Measurements from ENCODE around the gene TTN. TPM values are rescaled to one million over a fixed set of nuclear protein-coding genes. Genes with fewer than 3 reads are reported as not detected.

TTN gene
- total RNA-seq, 2 experiments from 2014 or later, result 0.02 to 0.19 TPM

DNA sequence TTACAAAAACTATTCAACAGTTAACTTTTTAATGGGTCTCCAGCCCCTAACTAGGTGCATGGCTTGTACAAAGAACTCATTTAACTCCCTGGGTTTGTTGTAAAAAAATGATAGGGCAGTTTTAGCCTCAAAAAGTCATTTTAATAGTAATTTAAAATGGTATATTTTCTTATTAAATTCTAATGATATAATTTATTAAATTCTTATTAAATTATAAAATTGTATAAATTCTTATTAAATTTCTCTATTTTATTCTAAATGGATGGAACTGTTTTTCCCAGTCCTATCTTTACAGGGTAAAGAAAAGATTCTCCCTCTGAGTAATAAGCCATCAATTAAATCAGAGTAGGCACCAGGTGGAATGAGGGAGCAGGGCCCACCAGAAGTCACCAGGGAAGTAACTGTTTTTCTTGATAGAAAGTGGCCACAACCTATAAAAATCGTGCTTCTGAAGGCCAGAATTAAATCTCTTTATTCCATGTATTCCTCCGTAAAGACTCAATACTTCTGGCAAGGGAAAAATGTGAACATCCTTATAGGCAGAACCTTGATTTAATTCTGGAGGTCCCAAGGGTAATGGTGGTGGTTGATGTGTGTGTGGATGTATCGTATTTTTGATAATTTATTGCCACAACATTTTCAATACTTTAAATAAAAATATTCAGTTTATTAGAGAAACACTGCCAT is 329.6 kb downstream of the TTN start:
- no TSS peak for BruUV-seq (replicated peaks)
- ChIA-PET POLR2A (no interaction called here), CTCF (ENCODE audit: unreplicated experiment) (no interaction called here)
- H3K9me2 ChIP-seq (ENCODE audit: insufficient read depth, low read length), result no peaks in the 10 kb centered on the region
- peak overlapping the region; percentile 97 for H3K4me2 ChIP-seq (ENCODE audit: low read length)
- peaks cover 13% of the 10 kb centered on the region; the same call in 1 of the 2 replicates for H4K20me1 ChIP-seq (ENCODE audit: insufficient read depth, low read length)
- no peak for TF ChIP-seq EZH2phosphoT487 (IDR thresholded peaks at IDR 0.05; ENCODE audit: borderline replicate concordance, low read depth, low read length)
- TF ChIP-seq, protein P1, sequence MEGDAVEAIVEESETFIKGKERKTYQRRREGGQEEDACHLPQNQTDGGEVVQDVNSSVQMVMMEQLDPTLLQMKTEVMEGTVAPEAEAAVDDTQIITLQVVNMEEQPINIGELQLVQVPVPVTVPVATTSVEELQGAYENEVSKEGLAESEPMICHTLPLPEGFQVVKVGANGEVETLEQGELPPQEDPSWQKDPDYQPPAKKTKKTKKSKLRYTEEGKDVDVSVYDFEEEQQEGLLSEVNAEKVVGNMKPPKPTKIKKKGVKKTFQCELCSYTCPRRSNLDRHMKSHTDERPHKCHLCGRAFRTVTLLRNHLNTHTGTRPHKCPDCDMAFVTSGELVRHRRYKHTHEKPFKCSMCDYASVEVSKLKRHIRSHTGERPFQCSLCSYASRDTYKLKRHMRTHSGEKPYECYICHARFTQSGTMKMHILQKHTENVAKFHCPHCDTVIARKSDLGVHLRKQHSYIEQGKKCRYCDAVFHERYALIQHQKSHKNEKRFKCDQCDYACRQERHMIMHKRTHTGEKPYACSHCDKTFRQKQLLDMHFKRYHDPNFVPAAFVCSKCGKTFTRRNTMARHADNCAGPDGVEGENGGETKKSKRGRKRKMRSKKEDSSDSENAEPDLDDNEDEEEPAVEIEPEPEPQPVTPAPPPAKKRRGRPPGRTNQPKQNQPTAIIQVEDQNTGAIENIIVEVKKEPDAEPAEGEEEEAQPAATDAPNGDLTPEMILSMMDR (conservative IDR thresholded peaks at IDR 0.05; ENCODE audit: low read length), result no peak
- intact Hi-C loops (cut with micrococcal nuclease; ENCODE audit: unreplicated experiment), result loop anchor here (1.0 kb wide), 1 partner anchor 26 kb away; the partner anchor contains the start of genes PJVK and PRKRA
- peak; percentile 11 for DNase-seq (ENCODE audit: low spot score)
- peaks cover 35% of the 10 kb centered on the region for H3K4me1 ChIP-seq (ENCODE audit: insufficient read depth, low read length, poor library complexity, severe bottlenecking)
- H3K4me3 ChIP-seq (ENCODE audit: low read depth, low read length, poor library complexity, severe bottlenecking), result peak overlapping the region; percentile 78
- no peaks in the 10 kb centered on the region for H3K36me3 ChIP-seq (ENCODE audit: insufficient read depth, low read length)
- peak overlapping the region; percentile 100 for H2AFZ ChIP-seq (ENCODE audit: low read length)
- H3K27ac ChIP-seq (ENCODE audit: low read depth, low read length, poor library complexity, severe bottlenecking), result peak overlapping the region; percentile 86
- H3K9me3 ChIP-seq (ENCODE audit: low read length), result no peaks in the 10 kb centered on the region
- H3K79me2 ChIP-seq (ENCODE audit: insufficient read depth, low read depth, low read length), result peaks cover 35% of the 10 kb centered on the region

DNA sequence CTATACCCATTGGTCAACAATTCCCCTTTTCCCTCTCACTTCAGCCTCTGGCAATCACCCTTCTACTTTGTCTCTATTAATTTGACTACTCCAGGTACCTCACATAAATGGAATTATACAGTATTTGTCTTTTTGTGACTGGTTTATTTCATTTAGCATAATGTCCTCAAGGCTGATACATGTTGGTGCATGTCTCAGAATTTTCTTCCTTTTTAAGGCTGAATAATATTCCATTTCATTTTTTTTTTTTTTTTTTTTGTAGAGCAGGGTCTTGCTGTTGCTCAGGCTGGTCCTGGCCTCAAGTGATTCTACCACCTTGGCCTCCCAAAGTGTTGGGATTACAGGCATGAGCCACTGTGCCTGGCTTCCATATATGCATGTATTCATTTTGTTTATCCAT is 330.7 kb downstream of the TTN start:
- CTCF ChIA-PET (ENCODE audit: unreplicated experiment), result no interaction called here
- no peaks in the 10 kb centered on the region for H3K9me3 ChIP-seq (ENCODE audit: low read length)
- H3K36me3 ChIP-seq (ENCODE audit: insufficient read depth, low read length), result no peaks in the 10 kb centered on the region
- intact Hi-C loops (cut with micrococcal nuclease; ENCODE audit: unreplicated experiment), result no loop called here
- H3K4me2 ChIP-seq (ENCODE audit: low read length), result peak overlapping the region; percentile 23; the same call in 1 of the 2 replicates
- H4K20me1 ChIP-seq (ENCODE audit: insufficient read depth, low read length), result peaks cover 3% of the 10 kb centered on the region; the same call in 1 of the 2 replicates
- no peak for DNase-seq (ENCODE audit: low spot score)
- peaks cover 24% of the 10 kb centered on the region for H3K79me2 ChIP-seq (ENCODE audit: insufficient read depth, low read depth, low read length)
- no peak for TF ChIP-seq EZH2phosphoT487 (IDR thresholded peaks at IDR 0.05; ENCODE audit: borderline replicate concordance, low read depth, low read length)
- TF ChIP-seq, protein P1 (conservative IDR thresholded peaks at IDR 0.05; ENCODE audit: low read length), result no peak
- BruUV-seq (replicated peaks), result no TSS peak
- peaks cover 24% of the 10 kb centered on the region for H3K4me1 ChIP-seq (ENCODE audit: insufficient read depth, low read length, poor library complexity, severe bottlenecking)
- no peak overlapping the region for H3K4me3 ChIP-seq (ENCODE audit: low read depth, low read length, poor library complexity, severe bottlenecking)
- POLR2A ChIA-PET, result no interaction called here
- H2AFZ ChIP-seq (ENCODE audit: low read length), result no peak overlapping the region
- H3K9me2 ChIP-seq (ENCODE audit: insufficient read depth, low read length), result no peaks in the 10 kb centered on the region
- no peak overlapping the region for H3K27ac ChIP-seq (ENCODE audit: low read depth, low read length, poor library complexity, severe bottlenecking)

Other genes starting within 250 kb of the TTN start
- gene CCDC141, start 242.7 kb upstream of the TTN start, total RNA-seq (2014; rRNA removed; shearing (Covaris generic)), result 0.15 TPM in 1 of 2 replicates, not detected in the other
- gene CCDC141, start 242.7 kb upstream of the TTN start, total RNA-seq (2022), result 0.07 and 0.32 TPM in 2 replicates